CD4-positive, alpha-beta T cell treated with Interferon gamma for 1 hour (primary cell): ENCODE measurements around the gene ZBTB44.
"Not testable (repeated sequence)": the region's sequence is repeated elsewhere in the genome, so short reads cannot be mapped to it uniquely, and the experiment has no call there.

Experiments
- DNase-seq: peaks from one replicate; pipeline ENCODE4 v3.0.0-alpha.2; 2020

ZBTB44 gene, protein sequence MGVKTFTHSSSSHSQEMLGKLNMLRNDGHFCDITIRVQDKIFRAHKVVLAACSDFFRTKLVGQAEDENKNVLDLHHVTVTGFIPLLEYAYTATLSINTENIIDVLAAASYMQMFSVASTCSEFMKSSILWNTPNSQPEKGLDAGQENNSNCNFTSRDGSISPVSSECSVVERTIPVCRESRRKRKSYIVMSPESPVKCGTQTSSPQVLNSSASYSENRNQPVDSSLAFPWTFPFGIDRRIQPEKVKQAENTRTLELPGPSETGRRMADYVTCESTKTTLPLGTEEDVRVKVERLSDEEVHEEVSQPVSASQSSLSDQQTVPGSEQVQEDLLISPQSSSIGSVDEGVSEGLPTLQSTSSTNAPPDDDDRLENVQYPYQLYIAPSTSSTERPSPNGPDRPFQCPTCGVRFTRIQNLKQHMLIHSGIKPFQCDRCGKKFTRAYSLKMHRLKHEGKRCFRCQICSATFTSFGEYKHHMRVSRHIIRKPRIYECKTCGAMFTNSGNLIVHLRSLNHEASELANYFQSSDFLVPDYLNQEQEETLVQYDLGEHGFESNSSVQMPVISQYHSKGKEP

DNA sequence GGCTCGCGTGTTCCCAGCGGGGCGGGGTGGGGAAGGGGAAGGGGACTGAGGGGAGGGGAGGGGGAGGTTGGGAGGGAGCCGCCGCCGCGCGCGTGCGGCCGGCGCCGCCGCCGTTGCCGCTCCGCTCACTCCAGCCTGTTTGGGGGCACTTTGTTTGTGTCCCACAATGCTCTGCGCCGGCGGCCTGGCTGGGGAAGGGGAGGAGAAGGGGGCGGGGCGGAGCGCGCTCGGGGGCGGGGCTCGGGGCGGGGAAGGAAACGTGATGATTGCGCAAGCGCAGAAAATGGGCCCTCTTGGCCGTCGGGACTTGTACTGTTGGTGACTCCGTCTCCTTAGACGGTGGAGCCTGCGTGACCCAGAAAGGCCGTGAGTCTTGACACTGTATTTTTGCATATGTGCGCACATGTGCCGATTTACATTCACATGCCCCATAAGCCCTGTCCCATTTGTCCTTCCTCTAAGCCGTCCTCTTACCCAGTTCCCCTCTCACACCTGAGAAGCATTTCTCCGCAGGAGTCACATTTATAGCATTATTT, at the start of gene ZBTB44:
Gene ZBTB44, minus strand, starts transcription at position 168 of the 536 bp plus-strand sequence. CDS start 53,044 bp downstream, outside the sequence.
- DNase-seq, result peak; percentile 90

DNA sequence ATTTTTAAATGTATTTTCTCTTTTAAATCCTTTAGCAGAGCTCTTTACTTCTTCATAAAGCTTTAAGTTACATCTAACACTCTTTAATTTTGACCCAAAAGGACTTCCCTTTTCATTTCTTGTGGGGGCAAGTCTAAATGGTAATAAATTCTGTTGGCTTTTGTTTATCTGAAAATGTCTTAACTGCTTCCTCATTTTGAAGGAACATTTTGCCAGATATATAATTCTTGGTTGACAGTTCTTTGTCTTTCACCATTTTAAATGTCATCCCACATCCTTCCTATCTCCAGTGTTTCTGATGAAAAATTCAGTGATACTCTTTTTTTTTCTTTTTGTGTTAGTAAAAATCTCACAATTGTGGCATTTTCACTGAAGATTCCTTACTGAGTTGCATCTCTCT, 44.7 kb upstream of the ZBTB44 start:
- no peak for DNase-seq

DNA sequence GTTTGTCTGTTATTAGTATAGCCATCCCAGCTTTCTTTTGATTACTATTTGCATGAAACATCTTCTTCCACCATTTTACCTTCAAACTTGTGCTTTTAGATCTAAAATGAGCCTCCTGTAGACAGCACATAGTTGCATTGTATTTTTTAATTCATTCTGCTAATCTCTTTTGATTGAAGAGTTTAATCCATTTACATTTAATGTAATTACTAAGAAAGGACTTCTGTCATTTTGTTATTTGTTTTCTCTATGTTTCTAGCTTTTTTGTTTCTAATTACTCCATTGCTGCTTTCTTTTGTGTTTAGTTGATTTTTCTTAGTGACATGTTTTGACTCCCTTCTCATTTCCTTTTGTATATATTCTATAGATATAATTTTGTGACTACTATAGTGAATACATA, 43.7 kb upstream of the ZBTB44 start:
- no peak for DNase-seq

DNA sequence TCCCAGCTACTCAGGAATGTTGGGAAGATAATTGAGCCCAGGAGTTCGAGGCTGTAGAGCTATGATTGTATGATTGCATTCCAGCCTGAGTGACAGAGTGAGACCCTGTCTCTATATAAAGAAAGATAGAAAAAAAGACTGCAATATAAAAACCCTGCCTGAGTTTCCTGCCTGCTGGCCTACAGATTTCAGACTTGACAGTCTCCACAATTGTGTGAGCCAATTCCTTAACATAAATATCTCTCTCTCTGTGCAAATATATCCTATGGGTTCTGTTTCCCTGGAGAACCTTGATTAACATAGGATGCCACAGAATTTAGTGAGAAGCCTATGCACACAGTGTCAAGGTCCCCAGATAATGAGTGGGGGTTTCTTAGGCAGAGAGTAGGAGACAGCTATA, 32.5 kb upstream of the ZBTB44 start:
- no peak for DNase-seq

DNA sequence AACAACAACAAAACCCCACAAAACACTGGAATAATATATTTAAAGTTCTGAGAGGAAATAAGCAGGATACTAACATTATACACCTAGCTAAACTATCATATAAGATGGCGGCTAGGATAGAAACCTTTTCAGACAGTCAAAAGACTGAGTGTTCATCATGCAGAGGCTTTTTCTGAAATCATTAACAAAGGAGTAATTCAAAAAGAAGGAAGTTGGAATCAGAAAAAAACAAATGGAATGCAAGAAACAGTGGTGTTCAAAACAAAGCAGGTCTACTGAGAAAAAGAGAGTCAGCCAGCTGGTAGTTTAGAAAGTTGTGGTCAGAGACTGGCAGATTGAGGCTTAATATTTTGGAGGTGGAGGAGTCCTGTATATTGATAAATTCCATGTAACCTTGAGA, 30.1 kb upstream of the ZBTB44 start:
- DNase-seq, result no peak

DNA sequence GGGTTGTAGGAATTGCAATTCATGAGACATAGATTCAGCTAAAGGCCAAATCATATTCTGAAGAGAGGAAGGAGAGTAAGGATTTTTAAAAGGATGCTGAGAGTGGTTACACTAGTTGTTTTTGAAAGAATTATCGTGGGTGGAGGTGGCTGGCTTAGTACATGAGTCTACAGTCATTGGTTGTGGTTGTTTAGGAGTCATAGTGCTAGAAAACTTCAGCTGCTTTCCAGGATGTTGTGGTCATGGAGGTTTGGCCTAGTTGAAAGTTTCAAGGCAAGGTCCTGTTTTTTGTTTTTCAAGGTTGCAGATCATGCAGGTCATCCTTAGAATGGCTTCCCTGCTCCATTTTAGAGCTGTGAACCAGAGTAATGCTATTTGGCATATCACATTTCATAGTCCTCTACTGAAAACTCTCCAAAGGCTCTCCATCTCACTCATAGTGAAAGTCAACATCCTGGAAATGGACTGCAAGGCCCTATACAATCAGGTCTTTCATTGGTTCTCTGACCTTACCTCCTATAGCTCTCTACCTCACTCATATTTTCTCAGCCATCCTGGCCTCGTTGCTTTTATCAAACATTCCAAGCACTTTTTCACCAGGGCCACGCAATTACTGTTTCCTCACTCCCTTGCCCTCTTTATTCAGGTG, 26.1 kb upstream of the ZBTB44 start:
- DNase-seq, result no peak

DNA sequence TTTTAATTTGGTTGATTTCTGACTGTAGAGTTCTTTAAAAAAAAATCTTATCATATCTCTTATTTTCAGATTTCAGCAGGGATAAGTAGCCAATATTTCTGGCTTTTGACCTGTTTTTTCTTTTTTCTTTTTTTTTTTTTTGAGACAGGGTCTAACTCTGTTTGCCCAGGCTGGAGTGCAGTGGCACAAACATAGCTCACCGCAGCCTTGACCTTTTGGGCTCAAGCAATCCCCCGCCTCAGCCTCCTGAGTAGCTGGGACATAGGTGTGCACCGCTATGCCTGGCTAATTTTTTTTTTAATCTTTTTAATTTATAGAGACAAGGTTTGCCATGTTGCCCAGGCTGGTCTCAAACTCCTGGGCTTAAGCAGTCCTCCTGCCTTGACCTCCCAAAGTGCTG, 23.9 kb upstream of the ZBTB44 start:
- DNase-seq, result no peak

DNA sequence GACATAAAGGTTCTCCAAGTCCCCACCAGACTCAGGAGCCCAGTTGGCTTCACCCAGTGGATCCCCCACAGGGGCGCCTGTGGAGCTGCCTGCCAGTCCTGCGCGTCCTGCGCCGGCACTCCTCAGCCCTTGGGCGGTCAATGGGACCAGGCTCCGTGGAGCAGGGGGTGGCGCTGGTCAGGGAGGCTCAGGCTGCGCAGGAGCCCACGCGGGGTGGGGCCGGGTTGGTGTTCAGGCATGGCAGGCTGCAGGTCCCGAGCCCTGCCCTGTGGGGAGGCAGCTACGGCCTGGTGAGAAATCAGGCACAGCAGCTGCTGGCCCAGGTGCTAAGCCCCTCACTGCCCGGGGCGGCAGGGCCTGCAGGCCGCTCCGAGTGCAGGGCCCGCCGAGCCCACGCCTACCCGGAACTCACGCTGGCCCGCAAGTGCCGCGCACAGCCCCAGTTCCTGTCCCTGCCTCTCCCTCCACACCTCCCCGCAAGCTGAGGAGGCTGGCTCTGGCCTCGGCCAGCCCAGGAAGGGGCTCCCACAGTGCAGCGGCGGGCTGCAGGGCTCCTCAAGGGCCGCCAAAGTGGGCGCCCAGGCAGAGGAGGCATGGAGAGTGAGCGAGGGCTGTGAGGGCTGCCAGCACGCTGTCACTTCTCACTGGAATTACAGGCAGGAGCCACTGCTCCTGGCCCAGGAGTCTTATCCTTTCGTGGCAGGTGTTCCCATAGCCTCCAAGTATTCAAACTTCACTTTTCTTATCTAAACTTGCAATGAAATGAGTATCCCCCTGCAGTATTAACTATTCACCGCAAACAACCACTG, 22.8 kb upstream of the ZBTB44 start:
- DNase-seq, result no peak

DNA sequence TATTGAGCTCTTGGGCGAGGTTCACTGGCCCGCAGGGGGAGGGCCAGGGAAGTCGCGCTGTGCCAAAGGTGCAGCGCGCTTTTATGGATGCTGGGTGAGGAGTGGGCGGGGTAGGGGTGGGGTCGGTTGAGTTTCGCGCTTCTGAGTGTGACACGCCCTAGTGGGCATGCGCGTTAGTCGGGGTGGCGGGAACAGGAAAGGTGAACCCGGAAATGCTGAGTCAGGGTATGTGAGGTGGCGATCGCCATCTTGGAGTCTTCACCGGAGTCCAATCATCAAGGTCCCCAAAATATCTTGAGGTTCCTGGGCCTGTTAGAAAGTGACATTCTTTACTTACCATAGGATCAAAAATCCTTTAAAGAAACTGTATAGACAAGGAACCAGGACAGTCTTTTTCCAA, 16.7 kb upstream of the ZBTB44 start:
- not testable (repeated sequence) for DNase-seq

DNA sequence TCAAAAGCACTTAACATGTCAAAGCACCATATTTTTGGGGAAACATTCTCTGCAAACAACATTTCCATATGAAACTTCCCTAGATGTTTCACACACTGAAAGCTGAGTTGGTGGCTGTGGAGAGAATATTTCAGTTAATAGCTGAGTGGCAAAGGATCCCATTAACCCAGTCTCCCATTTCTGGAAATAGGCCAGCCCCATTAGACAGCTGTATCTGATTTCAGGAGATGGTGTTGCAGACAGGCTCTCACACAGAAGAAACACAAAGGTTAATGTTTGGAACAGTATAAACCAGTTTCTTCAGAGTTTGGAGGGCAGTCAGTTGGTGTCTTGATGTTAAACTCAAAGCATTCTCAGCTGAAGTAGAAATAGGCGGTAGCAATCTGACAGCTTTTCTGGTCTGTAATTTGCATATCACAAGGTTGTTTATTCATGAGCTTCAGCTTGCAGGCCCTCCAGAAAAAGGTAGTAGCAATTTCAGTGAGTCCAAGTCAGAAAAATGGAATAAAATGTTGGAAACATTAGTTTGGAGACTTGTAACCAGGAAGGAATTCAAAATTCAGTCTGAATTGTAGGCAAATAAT, 15.5 kb upstream of the ZBTB44 start:
- no peak for DNase-seq

DNA sequence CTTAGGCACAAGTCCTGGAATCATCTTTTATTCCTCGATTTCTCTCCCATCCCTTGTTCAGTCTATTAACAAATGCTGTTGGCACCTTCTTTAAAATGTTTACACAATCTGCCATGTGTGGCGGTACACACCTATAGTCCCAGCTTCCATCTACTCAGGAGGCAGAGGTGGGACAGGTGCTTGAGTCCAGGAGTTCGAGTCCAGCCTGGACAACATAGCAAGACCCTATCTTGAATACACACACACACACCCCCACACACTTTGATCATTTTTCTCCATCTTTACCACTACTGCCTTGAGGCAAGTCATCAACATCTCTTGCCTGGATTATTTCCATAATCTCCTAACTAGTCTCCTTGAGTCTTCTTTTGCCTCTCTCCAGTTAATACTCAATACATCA, 13.7 kb upstream of the ZBTB44 start:
- DNase-seq, result no peak

DNA sequence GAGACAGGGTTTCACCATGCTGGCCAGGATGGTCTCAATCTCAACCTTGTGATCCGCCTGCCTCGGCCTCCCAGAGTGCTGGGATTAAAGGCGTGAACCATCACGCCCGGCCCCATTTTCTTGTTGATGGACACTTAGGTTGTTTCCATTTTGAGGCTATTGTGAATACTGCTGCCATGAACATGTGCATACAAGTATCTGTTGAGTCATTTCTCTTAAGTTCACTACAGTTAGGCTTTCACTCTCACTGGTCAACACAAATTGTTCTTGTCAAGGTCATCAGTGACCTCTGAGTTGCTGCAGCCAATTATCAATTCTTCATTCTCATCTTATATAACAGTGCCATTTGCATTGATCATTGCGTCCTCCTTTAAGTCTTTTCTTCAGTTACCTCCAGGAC, 13.0 kb upstream of the ZBTB44 start:
- no peak for DNase-seq

DNA sequence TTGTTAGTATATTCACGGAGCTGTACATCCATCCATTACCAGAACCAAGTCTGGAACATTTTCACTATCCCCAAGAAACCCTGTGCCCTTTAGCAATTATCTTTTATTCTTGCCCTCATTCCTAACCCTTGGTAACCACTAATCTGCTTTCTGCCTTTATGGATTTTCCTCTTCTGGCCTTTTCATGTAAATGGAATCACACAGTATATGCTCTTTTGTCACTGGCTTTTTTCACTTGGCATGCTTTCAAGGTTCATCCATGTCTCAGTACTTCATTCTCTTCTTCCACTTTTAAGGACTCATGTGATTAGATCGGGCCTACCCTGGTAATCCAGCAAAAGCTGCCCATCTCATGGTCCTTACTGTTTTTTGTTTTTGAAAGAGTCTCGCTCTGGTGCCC, 11.0 kb upstream of the ZBTB44 start:
- no peak for DNase-seq

DNA sequence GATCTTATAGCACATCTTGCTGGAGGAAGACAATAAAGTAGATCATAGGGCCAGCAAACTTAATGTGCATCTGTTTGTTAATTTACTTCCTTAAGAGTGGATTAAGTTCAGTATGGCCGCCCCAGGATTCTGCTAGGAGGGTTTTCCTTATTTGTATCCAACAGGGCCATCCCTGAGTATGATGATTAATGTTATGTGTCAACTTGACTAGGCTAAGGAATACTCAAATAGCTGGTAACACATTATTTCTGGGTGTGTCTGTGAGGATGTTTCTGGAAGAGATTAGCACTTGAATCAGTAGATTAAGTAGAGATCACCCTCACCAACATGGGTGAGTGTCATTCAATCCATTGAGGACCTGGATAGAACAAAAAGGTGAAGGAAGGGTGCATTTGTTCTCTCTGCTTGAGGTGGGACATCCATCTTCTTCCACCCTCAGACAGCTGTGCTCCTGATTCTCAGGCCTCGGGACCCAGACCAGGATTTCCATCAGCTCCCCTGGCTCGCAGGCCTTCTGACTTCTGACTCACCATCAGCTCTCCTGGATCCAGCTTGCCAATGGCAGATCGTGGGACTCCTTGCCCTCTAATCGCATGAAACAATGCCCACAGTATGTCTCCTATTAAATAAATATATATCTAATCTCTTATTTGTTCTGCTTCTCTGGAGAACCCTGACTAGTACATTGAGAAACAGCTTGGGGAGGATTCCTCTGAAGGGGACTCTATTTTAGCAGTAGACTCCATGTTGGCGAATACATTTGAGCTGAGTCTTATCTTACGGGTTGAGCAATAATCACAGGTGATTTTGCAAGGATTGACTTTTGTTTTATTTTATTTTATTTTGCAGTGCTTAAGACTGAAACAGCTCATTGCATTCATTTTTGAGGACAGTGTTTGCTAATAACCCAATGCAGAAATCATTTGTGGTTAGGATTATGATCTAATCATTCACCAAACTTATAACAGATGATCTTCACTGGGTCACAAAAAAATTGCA, 9.0 kb upstream of the ZBTB44 start:
- DNase-seq, result no peak

DNA sequence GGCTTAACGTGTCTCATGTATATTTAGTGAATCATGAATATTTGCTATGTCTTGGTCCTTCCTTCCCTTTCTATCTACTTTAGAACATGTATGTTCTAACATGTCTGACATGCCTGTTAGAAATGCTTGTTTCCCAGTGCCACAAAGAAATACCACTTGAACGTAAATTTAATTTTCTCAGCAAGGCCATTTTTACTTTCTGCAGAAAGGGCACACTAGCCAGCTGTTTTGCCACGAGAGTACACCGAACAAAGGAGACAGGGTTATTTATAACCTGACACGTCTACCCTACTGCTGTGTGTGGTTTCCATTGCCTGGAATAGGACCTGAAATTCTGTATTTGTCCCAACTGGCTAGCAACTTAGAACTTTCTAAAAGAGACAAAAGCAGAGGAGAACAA, 7.4 kb upstream of the ZBTB44 start:
- no peak for DNase-seq

DNA sequence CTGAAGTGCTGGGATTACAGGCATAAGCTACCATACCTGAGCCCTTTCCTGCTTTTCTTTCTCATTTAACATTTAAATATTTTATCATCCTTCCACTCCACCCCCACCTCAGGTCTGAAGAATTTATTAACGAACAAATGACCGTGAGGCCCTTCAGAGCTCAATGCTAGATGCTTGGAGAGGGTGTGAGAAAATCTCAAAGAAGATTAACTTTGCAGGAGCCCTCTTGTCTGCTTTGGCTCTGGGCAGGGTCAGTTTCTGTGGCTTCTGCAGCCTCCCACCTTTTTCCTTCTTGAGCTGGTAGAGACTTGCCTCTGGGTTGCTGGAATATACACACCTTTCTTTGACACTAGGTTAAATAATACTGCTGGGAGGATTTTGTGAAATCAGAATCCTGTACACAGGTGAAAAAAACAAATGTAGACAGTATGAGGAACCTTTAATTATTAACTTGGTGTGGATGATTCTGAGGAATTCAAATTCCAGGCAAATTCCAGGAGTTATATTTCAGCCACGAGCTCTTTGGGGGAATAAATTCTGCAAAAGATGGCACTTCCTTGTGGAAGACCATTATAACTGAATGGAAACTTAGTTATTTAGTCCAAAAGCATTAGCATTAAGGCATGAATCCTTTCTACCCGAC, 3.4 kb upstream of the ZBTB44 start:
- DNase-seq, result no peak

DNA sequence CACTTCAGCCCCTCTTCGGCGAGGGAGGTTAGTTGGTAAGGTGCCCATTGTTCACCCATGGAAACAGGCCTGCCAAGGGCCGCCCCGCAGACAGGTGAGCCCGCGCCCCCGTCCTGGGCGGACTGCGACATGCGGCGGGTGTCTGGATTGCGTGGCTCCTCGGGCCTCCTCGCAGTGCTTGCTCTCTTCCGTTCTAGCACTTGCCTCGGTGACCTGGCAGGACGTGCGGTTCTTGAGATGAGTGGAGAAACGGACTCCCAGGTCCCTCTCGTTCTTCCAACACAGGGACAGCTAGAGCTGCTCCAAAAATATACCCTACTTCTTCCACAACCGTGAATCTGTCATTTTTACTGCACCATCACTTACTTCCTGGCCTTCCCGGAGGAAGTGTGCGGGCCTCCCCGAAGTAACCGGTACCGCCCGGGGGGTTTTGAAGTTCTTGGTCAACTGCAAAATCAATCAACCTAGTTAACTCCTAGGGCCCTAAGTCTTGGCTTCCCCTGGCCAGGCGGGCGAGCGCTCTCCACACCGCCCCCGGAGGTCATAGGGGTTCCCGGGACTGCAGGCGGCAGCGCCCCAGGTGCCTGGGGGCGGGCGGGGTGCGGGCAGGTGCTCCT, 745 bp upstream of the ZBTB44 start:
- DNase-seq, result peak; percentile 43

DNA sequence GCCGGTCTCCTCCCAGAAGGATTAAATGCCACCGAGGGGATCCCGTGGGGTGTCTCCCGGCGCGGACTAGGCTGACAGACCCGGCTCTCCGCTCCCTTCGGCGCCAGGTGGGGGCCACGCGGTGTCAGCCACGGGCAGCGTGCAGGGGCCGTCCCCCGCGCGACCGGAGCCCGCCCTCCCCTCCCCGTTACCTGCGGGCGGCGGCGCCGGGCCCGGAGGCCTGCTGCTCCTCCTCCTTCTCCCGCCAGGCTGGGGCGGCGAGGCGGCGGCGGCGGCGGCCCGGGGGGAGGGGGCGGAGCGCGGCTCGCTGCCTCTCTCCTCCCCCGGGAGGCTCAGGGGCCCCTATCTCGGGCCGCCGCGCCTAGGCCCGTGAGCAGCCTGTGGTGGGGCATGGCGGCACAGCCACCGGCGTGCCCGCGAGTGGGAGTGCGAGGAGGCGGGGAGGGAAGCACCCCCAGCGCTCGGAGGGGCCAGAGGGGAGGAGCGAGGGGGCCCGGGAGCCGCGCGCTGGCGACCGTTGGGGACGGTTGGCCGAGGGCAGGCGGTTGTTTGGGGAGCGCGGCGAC, 450 bp downstream of the ZBTB44 start:
- DNase-seq, result peak; percentile 70

DNA sequence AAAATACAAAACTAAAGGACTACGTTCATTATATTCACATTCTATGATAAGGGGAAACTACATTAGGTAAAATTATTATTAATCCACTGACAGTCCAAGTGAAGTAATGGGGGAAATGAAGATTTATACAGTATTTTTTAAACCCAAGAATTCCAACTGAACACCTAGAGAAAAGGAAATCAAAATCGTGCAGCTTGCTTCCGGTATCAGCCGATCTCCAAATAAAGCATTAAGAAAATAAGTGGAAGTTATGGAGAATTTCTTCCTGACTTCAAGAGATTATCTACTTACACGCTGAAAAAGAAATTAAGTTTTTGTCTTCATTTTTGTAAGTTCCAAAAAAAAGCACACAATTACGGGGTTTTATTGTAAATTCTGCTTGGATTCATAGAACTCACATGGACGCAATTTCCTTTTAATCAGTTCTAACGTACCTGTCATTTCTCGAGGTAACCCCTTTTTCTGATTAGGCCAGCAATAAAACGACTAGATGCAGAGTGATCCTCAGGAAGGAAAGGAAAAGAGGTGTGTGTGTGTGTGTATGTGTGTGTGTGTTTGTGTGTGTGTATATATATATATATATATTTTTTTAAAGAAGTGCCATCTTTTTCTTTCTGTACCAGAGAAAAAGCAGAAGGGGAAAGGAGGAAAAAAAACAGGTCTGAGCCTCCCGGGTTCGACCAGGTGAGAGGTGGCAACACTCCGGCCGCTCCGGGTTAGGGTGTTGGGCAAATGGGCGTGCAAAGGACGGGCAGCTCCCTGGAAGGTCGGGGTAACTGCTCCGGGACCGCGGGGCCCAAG, 1.1 kb downstream of the ZBTB44 start:
- DNase-seq, result no peak
